Ishikawa (cell line): ENCODE measurements around the gene CEP120.

Experiments
- CEBPB ChIP-seq: IDR thresholded peaks from 2 replicates; pipeline ENCODE4 v1.6.1; 2012
- TF ChIP-seq, protein P1 (sequence below): IDR thresholded peaks from 2 replicates; pipeline ENCODE4 v1.6.1; 2012

DNA sequence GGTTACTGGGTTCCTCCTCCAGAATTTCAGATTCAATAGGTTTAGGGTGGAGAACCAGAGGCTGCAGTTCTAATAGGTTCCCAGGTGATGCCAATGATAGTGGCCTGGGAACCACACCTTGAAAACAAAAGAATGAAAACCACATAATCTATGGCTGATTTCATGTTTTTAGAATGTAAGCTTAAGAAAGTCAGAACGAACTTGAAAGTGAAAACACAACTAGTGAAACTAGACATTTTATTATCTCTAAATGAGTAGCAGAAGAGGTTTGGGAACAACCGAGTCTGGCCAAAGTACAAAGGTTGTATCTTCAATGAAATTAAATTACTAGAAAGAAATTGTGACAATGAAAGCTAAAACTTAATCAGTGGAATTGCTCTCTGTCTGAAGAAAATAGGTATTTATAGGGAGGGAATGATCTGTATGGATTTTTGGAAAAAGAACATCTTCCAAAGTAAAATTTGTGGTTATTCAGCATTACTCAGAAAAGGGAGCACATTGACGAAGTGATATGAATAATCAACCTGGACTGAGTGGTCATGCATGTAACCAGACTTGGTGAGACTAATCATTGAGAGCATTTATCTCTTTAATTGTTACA is 24.9 kb upstream of the CEP120 start:
- no peak for TF ChIP-seq CEBPB
- TF ChIP-seq, protein P1, sequence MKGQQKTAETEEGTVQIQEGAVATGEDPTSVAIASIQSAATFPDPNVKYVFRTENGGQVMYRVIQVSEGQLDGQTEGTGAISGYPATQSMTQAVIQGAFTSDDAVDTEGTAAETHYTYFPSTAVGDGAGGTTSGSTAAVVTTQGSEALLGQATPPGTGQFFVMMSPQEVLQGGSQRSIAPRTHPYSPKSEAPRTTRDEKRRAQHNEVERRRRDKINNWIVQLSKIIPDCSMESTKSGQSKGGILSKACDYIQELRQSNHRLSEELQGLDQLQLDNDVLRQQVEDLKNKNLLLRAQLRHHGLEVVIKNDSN, result no peak
